Vagina (tissue), 2 donors: Measurements from ENCODE around the gene SPDYC.

Source experiments
- POLR2A ChIP-seq, 2 donors: fragments of 450-650 bp; IDR thresholded peaks; one replicate each; pipeline ENCODE4 v1.6.1; 2017; ENCODE audit warnings: antibody characterized with exemption in 2 of 2, mild to moderate bottlenecking in 2 of 2, moderate library complexity in 2 of 2
- POLR2AphosphoS5 ChIP-seq, 2 donors: sonication (generic); formaldehyde crosslinking; IDR thresholded peaks; one replicate each; pipeline ENCODE4 v1.9.0; 2017; ENCODE audit warnings: antibody characterized with exemption in 2 of 2, mild to moderate bottlenecking in 2 of 2, low read depth in 1 of 2; ENCODE audit not compliant: insufficient read depth in 1 of 2
- TF ChIP-seq, protein P1 (sequence below), 3 experiments: fragments of 450-650 bp in 2 of 3; fragments of 200-600 bp in 1 of 3; sonication (generic) in 1 of 3; IDR thresholded peaks; one replicate each; pipeline ENCODE4 v1.5.1; 2017 to 2019; ENCODE audit warnings: antibody characterized with exemption in 3 of 3, mild to moderate bottlenecking in 2 of 3, moderate library complexity in 2 of 3

DNA sequence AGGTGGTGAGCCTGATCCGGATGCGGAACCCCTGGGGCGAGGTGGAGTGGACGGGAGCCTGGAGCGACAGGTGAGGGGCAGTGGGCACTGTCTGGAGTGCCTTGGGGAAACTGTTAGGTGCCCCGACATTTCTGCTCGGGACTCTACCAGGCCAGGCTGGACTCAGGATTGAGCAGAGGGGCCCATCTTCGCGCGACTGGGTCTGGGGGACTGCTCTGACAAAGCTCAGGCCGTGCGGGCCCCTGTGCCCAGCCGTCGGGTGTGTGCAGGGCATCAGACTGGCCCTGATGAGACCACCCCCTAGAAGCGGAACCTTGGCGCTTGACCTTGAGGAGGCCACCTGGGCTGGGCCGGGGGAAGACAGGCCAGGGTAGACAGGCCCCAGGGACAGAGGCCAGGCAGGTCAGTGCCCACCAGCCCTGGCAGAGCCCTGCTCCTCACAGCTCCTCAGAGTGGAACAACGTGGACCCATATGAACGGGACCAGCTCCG is 18.0 kb downstream of the SPDYC start:
- no peak for TF ChIP-seq POLR2A (IDR thresholded peaks at IDR 0.05)
- TF ChIP-seq, protein P1, sequence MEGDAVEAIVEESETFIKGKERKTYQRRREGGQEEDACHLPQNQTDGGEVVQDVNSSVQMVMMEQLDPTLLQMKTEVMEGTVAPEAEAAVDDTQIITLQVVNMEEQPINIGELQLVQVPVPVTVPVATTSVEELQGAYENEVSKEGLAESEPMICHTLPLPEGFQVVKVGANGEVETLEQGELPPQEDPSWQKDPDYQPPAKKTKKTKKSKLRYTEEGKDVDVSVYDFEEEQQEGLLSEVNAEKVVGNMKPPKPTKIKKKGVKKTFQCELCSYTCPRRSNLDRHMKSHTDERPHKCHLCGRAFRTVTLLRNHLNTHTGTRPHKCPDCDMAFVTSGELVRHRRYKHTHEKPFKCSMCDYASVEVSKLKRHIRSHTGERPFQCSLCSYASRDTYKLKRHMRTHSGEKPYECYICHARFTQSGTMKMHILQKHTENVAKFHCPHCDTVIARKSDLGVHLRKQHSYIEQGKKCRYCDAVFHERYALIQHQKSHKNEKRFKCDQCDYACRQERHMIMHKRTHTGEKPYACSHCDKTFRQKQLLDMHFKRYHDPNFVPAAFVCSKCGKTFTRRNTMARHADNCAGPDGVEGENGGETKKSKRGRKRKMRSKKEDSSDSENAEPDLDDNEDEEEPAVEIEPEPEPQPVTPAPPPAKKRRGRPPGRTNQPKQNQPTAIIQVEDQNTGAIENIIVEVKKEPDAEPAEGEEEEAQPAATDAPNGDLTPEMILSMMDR (IDR thresholded peaks at IDR 0.05) = no peak
- no peak for TF ChIP-seq POLR2AphosphoS5 (IDR thresholded peaks at IDR 0.05; ENCODE audit: insufficient read depth in 1 of 2, low read depth in 1 of 2)
